Hematopoietic multipotent progenitor cell treated with erythropoietin and hydrocortisone succinate and interleukin-3 and kit ligand, for 4 days (in vitro differentiated cells): ENCODE data around the gene SQSTM1.

Experiments
- DNase-seq: peaks from one replicate; pipeline ENCODE4 v3.0.0-alpha.2; 2015

Gene SQSTM1

GRCh38 chr5:179874536-179875292 lies 54.0 kb downstream of the SQSTM1 start:
- DNase-seq, result no peak

GRCh38 chr5:179875741-179876609 lies 55.3 kb downstream of the SQSTM1 start:
- no peak for DNase-seq

GRCh38 chr5:179876610-179876952 lies 55.9 kb downstream of the SQSTM1 start:
- DNase-seq, result no peak

GRCh38 chr5:179878222-179879002 lies 57.7 kb downstream of the SQSTM1 start:
- no peak for DNase-seq

GRCh38 chr5:179879003-179879689 lies 58.4 kb downstream of the SQSTM1 start:
- no peak for DNase-seq

GRCh38 chr5:179879690-179880010 lies 58.9 kb downstream of the SQSTM1 start:
- DNase-seq, result no peak

GRCh38 chr5:179880066-179880650 lies 59.5 kb downstream of the SQSTM1 start:
- no peak for DNase-seq

- DNase-seq, result no peak
Observed at GRCh38 chr5:179880848-179881590, 60.3 kb downstream of the SQSTM1 start.

GRCh38 chr5:179882338-179882737 lies 61.6 kb downstream of the SQSTM1 start:
- DNase-seq, result no peak

- DNase-seq, result no peak
Observed at GRCh38 chr5:179883163-179883562, 62.5 kb downstream of the SQSTM1 start.

- DNase-seq, result no peak
Observed at GRCh38 chr5:179885491-179886090, 64.9 kb downstream of the SQSTM1 start.

- no peak for DNase-seq
Observed at GRCh38 chr5:179886190-179886911, 65.6 kb downstream of the SQSTM1 start.

- DNase-seq, result no peak
Observed at GRCh38 chr5:179887095-179887494, 66.4 kb downstream of the SQSTM1 start.
